GM19328 (cell line): ENCODE data around the gene RPS28.

Source experiments
- ATAC-seq: cut with Tn5 transposase; IDR thresholded peaks from one replicate; pipeline ENCODE4 v1.9.1; 2021; ENCODE audit warnings: mild to moderate bottlenecking, moderate library complexity; ENCODE audit not compliant: unreplicated experiment

Gene RPS28

GRCh38 chr19:8319807-8320520 is 1.3 kb upstream of the RPS28 start:
- ATAC-seq, result no peak

- peak; percentile 14 for ATAC-seq
These were observed 681 bp upstream of the RPS28 start for GRCh38 chr19:8320564-8321066.

GRCh38 chr19:8321986-8322637 is 816 bp downstream of the RPS28 start:
- no peak for ATAC-seq

- ATAC-seq, result no peak
These were observed 1.3 kb downstream of the RPS28 start for GRCh38 chr19:8322638-8322997.

DNA sequence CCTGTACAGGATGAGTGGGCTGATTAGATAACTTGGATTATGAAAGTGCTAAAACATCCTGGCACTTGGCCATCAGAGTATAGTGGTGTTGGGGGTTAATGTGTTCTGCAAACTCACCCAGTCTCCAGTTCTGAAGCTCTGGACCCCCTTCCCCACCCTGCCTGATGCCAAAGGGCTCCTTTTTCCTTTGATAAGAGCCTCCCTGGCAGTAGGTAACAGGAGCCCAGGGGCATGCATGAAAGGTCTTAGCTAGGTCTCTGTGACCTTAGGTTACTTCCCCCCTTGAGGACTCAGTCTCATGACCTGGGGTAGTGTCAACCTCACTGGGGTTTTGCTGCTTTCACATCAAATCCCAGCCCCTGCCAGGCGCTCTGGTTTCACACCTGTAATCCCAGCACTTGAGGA is 2.5 kb downstream of the RPS28 start:
- ATAC-seq, result no peak

- ATAC-seq, result no peak
These were observed 3.1 kb downstream of the RPS28 start for GRCh38 chr19:8324186-8325050.

- no peak for ATAC-seq
These were observed 4.2 kb downstream of the RPS28 start for GRCh38 chr19:8325454-8325853.

GRCh38 chr19:8329996-8330395 is 8.7 kb downstream of the RPS28 start:
- no peak for ATAC-seq

GRCh38 chr19:8331263-8331845 is 10.1 kb downstream of the RPS28 start:
- ATAC-seq, result no peak

GRCh38 chr19:8332976-8333766 is 11.9 kb downstream of the RPS28 start:
- ATAC-seq, result no peak

GRCh38 chr19:8333767-8334457 is 12.6 kb downstream of the RPS28 start:
- ATAC-seq, result no peak

GRCh38 chr19:8334458-8335342 is 13.4 kb downstream of the RPS28 start:
- no peak for ATAC-seq

- no peak for ATAC-seq
These were observed 14.2 kb downstream of the RPS28 start for GRCh38 chr19:8335343-8336071.

GRCh38 chr19:8336072-8336569 is 14.8 kb downstream of the RPS28 start:
- no peak for ATAC-seq

DNA sequence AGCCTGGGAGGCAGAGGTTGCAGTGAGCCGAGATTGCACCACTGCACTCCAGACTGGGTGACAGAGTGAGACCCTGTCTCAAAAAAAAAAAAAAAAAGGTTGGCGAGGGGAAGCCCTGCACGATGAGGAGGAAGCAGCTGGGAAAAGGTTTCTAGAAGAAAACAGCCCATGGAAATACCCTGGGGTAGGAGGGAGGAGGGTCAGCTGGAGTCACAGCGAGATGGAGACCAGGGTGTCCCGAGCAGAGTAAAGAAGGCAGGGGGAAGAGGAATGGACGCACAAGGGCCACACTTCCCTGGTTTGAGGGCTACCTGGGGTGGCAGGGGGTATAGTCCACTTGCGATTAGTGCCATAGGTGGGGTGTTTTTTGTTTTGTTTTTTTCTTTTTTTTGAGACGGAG is 15.4 kb downstream of the RPS28 start:
- no peak for ATAC-seq

GRCh38 chr19:8337728-8338127 is 16.4 kb downstream of the RPS28 start:
- no peak for ATAC-seq

DNA sequence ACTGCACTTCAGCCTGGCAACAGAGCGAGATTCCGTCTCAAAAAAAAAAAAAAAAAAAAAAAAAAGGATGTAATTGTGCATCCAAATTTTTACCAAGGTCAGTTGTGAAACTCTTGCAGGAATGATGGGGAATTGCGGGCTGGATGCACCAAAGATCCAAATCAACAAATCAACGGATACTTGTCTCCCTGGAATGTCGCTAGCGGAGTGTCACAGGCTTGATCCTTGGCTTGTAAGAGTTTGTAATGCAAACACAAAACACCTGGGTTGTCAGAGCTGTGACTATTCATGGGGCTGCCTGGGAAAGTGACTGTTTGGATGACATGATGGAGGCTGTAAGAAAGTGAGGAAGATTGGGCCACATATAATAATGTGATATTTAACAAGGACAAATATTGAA is 17.5 kb downstream of the RPS28 start:
- ATAC-seq, result no peak
